NCI-H82 treated with DMSO at 0.1 percent for 48 hours (cell line): ENCODE results near the gene TCFL5.

Source experiments
- DNase-seq: peaks from one replicate; lab custom pipeline; 2025; ENCODE audit not compliant: unreplicated experiment; lab: John Stamatoyannopoulos, UW

Gene TCFL5

DNA sequence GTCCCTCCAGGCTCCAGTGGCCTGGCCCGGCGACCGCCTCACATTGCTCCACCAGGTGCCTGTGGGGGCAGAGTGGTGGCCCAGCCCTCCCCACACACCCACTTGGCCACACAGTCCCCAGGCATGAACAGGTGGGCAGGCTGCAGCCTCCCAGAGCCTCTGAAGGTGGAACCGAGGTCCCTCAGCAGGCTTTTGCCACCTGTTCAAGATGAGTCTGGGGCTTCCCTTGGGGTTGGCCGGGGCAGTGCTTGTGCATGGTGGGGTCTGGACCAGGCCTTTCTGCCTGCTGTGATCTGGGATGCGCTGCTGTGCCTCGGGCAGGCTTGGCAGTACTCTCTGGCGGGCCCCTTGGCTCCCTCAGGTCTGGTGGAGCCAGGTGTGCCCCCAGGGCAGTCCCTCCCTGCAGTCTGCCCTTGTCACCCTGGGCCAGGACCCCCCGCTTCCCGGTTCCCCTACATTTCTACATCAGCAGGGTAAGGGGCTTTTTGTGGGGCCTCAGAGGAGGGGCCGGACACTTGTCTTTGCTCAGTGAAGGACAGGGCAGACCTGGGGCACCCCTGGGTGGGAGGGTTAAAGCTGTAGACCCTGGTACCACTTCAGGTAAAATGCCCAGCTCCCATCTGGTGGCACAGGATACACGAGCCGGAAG lies 47.4 kb downstream of the TCFL5 start:
- no peak for DNase-seq

DNA sequence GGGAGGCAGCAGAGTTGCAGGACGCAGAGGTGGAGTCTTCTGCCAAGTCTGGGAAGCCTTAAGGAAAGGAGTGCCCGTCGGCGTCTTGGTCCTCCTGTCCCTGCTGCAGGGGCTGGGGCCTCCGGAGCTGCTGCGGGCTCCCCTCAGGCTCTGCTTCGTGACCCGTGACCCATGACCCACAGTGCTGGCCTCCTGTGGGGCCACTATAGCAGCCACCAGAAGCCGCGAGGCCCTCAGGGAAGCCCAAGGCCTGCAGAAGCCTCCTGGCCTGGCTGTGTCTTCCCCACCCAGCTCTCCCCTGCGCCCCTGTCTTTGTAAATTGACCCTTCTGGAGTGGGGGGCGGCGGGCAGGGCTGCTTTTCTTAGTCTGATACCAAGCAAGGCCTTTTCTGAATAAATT lies 48.0 kb downstream of the TCFL5 start:
- no peak for DNase-seq

DNA sequence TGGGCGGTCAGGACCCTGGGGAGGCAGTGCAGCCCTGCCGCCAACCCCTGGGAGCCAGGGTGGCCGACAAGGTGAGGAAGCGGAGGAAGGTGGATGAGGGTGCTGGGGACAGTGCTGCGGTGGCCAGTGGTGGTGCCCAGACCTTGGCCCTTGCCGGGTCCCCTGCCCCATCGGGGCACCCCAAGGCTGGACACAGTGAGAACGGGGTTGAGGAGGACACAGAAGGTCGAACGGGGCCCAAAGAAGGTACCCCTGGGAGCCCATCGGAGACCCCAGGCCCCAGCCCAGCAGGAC lies 48.8 kb downstream of the TCFL5 start:
- no peak for DNase-seq

DNA sequence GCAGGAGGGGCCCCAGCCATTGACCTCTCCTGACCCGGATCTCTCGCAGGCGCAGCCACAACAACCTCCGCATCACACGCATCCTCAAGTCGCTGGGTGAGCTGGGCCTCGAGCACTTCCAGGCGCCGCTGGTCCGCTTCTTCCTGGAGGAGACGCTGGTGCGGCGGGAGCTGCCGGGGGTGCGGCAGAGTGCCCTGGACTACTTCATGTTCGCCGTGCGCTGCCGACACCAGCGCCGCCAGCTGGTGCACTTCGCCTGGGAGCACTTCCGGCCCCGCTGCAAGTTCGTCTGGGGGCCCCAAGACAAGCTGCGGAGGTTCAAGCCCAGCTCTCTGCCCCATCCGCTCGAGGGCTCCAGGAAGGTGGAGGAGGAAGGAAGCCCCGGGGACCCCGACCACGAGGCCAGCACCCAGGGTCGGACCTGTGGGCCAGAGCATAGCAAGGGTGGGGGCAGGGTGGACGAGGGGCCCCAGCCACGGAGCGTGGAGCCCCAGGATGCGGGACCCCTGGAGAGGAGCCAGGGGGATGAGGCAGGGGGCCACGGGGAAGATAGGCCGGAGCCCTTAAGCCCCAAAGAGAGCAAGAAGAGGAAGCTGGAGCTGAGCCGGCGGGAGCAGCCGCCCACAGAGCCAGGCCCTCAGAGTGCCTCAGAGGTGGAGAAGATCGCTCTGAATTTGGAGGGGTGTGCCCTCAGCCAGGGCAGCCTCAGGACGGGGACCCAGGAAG lies 49.3 kb downstream of the TCFL5 start:
- DNase-seq, result no peak

DNA sequence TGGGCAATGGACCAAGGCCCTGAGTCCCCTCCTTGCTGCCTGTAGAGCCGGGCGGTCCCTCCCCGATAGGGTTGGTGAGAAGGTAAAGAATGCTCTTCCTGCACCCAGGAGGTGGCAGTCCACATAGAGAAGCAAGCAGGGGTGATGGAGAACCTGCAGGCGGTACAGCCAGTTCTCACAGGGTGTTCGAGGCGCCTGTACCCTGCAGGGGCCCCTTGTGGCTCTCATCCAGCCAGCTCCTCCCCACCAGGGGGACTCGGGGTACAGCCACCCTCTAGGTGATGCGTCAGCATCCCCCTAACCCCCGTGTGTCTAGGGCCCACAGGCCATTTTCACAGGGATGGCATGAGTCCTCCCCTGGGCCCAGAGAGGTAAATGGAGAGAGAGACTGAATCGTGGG lies 49.9 kb downstream of the TCFL5 start:
- DNase-seq, result no peak

DNA sequence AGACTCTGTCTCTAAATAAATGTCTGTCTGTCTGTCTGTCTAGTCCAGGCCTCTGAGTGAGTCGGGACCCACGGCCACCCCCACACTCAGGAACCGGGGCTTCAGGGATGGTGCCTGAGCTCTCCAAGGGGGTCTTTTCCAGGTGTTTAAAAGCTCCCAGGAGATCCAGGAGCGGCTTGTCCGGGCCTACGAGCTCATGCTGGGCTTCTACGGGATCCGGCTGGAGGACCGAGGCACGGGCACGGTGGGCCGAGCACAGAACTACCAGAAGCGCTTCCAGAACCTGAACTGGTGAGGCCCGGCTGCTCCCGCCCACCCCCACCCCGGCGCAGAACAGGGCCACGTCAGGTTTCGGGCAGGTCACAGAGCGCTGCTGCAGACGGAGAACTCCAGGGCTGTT lies 50.3 kb downstream of the TCFL5 start:
- no peak for DNase-seq

DNA sequence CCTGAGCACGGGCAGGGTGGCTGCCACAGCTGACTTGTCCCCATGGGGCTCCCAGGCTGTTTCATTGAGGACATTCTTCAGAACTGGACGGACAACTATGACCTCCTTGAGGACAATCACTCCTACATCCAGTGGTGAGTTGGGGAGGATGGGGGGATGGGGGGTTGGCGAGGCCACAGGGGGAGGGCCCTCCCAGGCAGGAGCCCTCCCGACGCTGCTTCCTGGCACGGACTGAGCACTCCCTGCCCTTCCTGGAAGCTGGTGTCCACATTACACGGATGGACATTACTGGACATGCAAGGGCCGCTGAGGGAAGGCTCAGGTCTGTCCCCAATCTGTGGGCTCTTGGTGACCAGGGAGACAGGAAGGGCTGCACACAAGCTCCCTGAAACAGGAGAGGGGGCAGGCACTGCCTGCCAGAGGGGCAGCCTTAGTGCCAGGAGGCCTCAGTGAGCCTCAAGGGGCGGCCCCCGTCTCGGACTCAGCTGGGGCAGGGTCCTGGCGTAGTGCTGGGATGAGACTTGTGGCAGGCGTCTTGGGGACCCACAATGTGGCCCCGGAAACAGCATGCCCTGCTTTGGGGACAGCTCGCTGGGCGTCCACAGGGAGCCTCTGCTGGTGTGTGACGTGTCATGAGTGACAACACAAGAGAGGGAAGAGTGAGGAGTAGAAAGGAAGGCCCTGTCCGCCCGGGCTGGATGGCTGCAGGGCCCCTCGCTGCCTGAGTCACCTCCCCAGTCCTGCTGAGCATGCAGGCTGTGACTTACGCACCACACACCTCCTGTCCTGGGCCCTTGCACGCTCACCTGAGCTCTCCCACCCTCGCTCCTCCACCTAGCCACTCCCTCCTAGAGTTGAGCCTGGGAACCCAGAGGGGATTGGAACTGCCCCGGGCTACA lies 51.8 kb downstream of the TCFL5 start:
- DNase-seq, result no peak

DNA sequence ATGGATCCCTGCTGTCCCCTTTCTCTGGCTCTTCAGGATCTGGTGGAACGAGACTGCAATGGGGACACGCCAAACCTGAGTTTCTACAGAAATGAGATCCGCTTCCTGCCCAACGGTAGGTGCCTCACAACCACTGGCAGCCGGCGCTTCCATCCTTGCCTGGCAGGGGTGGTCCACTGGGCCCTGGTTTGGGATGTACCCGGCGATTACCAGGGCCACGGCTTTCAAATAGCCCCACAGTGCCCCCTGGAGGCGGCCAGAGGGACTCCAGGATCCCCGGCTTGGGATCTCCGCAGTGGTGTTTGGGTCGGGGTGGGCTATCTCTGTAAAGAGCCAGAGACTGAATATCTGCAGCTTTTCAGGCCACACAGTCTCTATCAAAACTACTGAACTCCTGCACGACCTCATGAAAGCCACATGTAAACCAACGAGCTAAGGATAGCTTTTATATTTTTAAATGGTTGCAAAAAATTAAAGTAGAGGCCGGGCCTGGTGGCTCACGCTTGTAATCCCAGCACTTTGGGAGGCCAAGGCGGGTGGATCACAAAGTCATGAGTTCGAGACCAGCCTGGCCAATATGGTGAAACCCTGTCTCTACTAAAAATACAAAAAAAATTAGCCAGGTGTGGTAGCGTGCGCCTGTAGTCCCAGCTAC lies 53.3 kb downstream of the TCFL5 start:
- no peak for DNase-seq

DNA sequence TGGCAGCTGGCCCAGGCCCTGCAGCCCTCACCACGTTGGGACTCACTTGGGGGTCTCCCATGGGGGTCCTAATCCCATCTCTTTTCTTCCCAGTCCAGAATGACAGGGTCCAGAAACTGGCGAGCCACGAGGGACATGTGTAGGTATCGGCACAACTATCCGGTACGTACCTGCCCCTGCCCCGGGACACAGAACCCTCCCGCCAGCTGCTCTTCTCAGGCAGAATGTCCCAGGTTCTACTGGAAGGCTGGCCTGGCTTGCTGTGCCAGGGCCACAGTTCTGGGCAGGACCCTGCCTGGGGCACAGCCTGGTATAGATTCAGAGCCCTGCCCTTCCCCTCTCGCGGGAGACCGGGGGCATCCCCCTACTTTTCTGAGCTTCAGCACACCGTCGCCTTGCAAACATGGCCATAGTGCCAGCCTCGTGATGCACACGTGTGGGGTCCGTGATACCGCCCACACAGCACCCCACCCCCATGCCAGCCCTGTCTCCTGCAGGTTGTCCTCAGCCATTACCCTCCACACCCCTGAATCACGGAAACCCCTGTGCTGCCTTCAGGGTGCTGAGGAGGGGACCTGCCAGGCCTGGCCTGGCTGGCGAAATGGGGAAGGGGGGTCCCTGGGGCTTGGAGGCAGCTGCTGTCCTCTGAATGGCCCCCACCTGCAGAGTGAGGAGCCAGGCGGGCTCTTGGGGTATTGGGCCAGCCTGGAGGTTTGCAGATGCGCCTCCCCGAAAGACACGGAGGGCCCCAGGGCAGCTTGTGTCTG lies 54.0 kb downstream of the TCFL5 start:
- no peak for DNase-seq

DNA sequence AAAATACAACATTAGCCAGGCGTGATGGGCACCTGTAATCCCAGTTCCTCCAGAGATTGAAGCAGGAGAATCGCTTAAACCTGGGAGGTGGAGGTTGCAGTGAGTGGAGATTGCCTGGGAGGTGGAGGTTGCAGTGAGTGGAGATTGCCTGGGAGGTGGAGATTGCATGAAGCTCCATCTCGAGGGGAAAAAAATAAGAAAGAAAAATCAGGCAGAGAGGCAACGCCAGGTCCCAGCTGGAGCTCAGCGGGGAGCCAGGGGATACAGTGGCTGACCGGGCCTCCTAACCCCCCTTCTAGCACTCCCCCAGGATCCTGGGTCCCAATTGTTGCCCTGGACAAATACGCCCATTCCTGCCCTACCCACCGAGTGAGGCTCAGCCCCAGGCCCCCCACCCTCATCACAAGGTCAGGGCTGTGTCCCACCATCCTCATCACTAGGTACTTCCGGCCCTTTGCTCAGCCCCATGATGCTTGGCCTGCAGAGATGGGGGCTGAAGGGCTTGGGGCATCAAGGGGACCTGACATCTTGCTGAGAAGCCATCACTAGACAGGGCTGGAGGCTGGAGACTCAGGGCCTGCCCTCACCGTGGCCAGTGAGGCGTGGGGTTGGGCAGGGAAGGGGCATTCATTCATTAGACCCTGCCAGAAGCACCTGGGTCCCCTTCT lies 55.1 kb downstream of the TCFL5 start:
- DNase-seq, result no peak

DNA sequence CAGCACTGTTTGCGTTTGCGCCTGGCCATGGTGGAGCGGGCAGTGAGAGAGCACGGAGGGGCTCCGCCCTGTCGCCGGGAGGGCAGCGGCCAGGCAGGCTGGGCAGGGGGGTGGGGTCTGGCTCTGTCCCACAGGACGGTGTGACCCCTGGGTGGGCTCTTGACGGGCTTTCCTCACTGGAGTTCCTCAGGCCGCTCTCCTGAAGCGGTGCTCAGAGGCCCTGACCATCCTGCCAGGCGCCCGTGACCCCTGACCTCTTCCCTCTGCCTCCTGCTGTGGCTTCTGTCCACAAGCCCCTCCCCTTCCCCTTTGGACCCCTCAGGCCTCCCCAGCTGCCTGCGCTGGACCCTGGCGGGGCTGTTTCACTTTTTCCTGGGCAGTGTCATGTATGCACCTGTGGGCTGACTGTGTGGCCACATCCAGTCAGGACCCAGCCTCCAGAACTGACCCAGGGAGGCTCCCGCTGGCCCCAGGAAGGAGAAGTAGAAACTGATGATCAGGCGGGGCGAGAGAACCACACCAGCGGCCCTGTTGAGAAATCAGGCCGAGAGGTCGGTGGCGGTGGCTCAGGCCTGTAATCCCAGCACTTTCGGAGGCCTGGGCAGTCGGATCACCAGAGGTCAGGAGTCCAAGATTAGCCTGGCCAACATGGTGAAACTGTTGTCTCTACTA lies 55.8 kb downstream of the TCFL5 start:
- DNase-seq, result no peak

DNA sequence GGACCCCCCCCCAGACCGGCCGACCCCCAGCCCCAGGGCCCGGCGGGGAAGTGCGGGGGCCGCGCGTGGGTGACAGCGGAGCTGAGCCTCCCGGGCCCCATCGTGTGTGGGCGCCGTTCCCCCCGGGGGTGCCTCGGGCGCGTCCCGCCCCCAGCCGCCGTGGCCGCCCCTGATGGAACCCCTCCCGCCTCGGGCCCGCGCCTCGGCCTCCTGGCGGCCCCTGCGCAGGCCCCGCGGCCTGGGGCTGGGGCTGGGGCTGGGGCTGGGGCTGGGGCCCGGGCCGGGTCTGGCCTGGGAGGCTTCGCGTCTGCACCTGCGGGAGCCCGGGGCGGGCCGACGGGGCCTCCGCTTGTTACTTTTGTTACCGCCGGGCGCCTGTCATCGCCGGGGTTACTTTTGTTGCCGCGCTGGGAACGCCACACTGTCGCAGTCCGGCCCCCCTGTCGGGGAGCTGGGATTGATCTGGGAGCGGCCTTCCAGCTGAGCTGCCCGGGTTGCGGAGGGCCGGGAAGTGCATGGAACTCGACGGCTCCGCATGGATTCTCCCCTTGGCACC lies 56.4 kb downstream of the TCFL5 start:
- DNase-seq, result no peak

DNA sequence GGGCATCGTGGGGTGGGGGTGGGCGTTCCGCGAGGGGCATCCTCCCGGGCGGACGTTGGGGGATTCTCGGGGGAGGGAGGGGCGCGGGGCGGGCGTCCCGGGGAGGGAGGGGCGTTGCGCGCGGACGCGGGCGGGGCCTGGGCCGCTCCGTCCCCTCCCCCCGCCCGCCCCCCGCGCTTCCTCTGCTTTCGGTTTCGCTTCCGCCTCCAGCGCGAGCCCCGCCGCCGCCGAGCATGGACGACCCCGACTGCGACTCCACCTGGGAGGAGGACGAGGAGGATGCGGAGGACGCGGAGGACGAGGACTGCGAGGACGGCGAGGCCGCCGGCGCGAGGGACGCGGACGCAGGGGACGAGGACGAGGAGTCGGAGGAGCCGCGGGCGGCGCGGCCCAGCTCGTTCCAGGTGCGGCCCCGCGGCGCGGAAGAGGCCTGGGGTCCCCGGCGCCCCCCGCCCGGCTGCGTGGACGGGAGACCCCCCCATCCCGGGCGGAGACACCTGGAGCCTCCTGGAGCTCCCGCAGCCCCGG lies 56.9 kb downstream of the TCFL5 start, which contains the start of gene OGFR:
OGFR (plus strand) TSS at position 209 of the 528 bp plus-strand sequence; CDS start at position 234, 25 bp downstream.
- DNase-seq, result no peak

DNA sequence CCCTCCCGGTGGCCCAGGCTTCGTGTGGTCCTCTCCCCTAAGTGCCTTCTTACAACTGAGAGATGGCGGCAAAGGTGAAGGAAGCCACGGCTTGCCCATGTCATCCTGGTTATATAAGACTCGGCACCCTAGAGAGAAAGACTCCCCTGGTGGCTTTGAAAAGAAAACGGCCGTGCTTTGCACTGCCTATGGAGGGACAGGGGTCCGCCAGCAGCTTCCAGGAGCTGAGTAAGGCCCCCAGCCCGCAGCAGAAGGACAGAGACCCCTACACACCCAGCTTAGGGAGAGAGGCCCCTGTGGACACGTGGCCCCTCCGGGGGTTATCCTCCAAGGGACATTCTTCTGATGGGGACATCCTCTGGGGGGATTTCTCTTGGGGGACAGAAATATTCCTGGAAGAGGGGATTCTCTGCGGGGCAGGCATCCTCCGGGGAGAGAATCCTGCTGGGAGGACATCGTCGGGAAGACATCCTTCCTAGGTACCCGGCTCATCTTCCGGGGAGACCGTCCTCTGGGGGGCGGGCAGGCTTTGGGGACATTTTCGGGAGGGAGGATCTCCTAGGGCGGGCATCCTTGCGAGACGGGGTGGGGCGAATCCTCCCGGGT lies 57.5 kb downstream of the TCFL5 start:
- DNase-seq, result no peak

DNA sequence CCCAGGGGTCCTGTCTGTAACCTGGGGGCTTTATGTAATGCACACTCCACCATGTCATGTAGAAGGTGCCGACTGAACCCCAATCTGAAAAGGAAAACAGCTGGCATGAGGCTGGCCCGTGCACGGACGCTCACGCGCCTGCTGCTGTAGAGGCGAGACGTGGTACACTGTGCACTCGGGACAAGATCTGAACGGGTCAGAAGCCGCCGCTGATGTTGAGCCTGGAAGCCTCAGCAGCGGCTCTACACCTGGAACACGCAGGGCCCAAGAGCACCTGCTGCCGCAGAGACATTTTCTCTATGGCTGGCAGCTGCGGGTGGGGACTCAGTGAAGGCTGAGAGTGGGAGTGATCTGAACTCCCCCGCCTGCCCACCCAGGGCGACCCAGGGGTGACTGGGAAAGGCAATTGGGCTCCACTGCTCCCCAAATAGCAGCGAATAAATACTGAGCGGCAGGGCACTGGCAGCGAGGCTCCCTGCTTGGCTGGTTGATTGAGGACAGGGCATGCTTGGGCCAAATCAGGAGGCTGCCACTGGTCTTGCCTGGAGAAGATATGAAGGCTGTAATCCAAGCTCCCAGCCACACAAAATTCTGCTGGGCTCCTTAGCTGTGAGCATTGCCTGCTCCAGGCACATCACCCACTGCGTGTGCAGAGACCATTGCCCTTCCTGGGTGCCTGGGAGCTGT lies 59.5 kb downstream of the TCFL5 start:
- DNase-seq, result no peak

DNA sequence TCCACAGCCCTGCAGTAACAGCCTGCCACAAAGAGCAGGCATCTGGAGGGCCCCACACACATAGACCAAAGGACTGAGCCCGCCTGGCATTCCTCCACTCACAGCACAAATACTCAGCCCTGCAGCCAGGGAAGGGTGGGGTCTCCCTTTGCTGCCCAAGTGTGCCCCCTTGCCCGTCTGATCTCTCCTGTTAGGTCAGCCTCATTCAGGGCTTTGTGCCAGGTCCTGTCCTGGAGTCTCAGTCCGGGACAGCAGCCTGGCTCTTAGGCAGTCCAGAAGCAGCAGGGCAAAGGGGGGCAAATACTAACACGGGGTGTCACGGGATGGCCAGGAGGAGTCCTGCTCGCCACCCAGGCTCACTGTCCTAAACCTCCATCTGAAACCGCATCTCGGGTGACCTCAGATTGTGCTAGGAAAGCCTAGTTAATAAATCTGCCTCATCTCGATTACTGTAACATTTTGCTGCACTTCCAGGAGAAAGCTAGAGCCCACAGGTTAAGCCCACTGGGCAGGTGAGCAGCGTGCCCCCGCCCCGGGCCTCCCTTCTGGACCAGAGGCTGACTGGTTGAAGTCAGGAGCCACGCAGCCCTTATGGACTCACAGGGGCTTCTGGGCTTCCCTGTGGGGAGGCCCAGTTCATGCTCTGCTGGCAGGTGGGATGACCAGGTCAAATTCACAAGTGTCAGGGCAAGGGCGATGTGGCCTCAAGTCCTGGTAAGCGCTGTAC lies 60.2 kb downstream of the TCFL5 start:
- DNase-seq, result no peak
